Tibial nerve (tissue), 4 donors: ENCODE data around the gene SPINK1. TPM values are rescaled to one million over a fixed set of nuclear protein-coding genes. Genes with fewer than 3 reads are reported as not detected.

Experiments
- DNase-seq, 2 donors: peaks; one replicate each; pipeline ENCODE4 v3.0.0-alpha.2; 2019; ENCODE audit warnings: low spot score in 2 of 2
- H3K27ac ChIP-seq, 4 donors: fragments of 200-600 bp; sonication (generic) in 3 of 4; one replicate each; pipeline ENCODE4 v1.5.1; 2017 to 2019; ENCODE audit warnings: mild to moderate bottlenecking in 1 of 4
- H3K27me3 ChIP-seq, 2 donors: fragments of 200-600 bp; sonication (generic) in 1 of 2; one replicate each; pipeline versions ENCODE4 v1.5.1 to v1.6.0; 2017 to 2019
- H3K36me3 ChIP-seq, 3 donors: fragments of 200-600 bp; sonication (generic); one replicate each; pipeline ENCODE4 v1.5.1; 2018 to 2019
- H3K4me1 ChIP-seq, 4 donors: fragments of 200-600 bp; sonication (generic) in 3 of 4; one replicate each; pipeline ENCODE4 v1.5.1; 2017 to 2019
- H3K4me3 ChIP-seq, 4 donors: fragments of 200-600 bp; sonication (generic) in 3 of 4; one replicate each; pipeline ENCODE4 v1.5.1; 2017 to 2019; ENCODE audit warnings: mild to moderate bottlenecking in 1 of 4, moderate library complexity in 1 of 4
- H3K9me3 ChIP-seq, 4 donors: fragments of 200-600 bp; sonication (generic) in 3 of 4; one replicate each; pipeline ENCODE4 v1.5.1; 2017 to 2019
- CTCF ChIP-seq, 5 experiments: fragments of 200-600 bp in 3 of 5; fragments of 450-650 bp in 2 of 5; sonication (generic) in 3 of 5; IDR thresholded peaks; one replicate each; pipeline ENCODE4 v1.5.1; 2016 to 2019; ENCODE audit warnings: antibody characterized with exemption in 5 of 5, mild to moderate bottlenecking in 3 of 5, moderate library complexity in 2 of 5
- EP300 ChIP-seq, 2 donors: sonication (generic); formaldehyde crosslinking; IDR thresholded peaks; one replicate each; pipeline ENCODE4 v1.6.1; 2017; ENCODE audit warnings: antibody characterized with exemption in 2 of 2, mild to moderate bottlenecking in 1 of 2
- POLR2A ChIP-seq, 2 donors: fragments of 450-650 bp; IDR thresholded peaks; one replicate each; pipeline ENCODE4 v1.6.1; 2017; ENCODE audit warnings: antibody characterized with exemption in 2 of 2, mild to moderate bottlenecking in 2 of 2, moderate library complexity in 2 of 2
- WGBS, 2 donors: methylation state at CpG; one replicate each; pipeline ENCODE4 v1.1.5; 2018; 5-methylcytosine and 5-hydroxymethylcytosine counted together
- total RNA-seq, 4 donors: library from RNA; depleted of rRNA; stranded (reverse); fragments of >200 nt; gene quantifications; one replicate each; pipeline ENCODE4 v1.1.0, GENCODE V29; 2016

SPINK1 gene
- total RNA-seq, 4 donors from 2014 or later: 0.44 to 10.2 TPM; not detected in 2

- H3K27ac ChIP-seq: no peak overlapping the region
- H3K4me3 ChIP-seq: no peak overlapping the region
- 75 to 76% methylated on average over 6 of the region's 6 CpGs for WGBS, 2 donors
- no peaks in the 10 kb centered on the region for H3K9me3 ChIP-seq
- H3K4me1 ChIP-seq: no peaks in the 10 kb centered on the region
- H3K27me3 ChIP-seq: no peaks in the 10 kb centered on the region
- TF ChIP-seq CTCF (IDR thresholded peaks at IDR 0.05) (no peak), POLR2A (IDR thresholded peaks at IDR 0.05) (no peak), EP300 (IDR thresholded peaks at IDR 0.05) (no peak)
- DNase-seq: no peak
- no peaks in the 10 kb centered on the region for H3K36me3 ChIP-seq
Measured at GRCh38 chr5:147796556-147797308, 34.7 kb downstream of the SPINK1 start.

GRCh38 chr5:147791181-147791580 is 40.3 kb downstream of the SPINK1 start:
- no peaks in the 10 kb centered on the region for H3K4me1 ChIP-seq
- WGBS, 2 donors: 92 to 94% methylated on average over 6 of the region's 6 CpGs
- H3K27me3 ChIP-seq: no peaks in the 10 kb centered on the region
- H3K36me3 ChIP-seq: no peaks in the 10 kb centered on the region
- no peak overlapping the region for H3K27ac ChIP-seq
- DNase-seq: no peak
- no peak for TF ChIP-seq CTCF (IDR thresholded peaks at IDR 0.05)
- TF ChIP-seq EP300 (IDR thresholded peaks at IDR 0.05): no peak
- TF ChIP-seq POLR2A (IDR thresholded peaks at IDR 0.05): no peak
- H3K9me3 ChIP-seq: no peaks in the 10 kb centered on the region
- no peak overlapping the region for H3K4me3 ChIP-seq

GRCh38 chr5:147789820-147790219 is 41.7 kb downstream of the SPINK1 start:
- peak in 1 of 2 donors; percentile 13 for DNase-seq
- H3K9me3 ChIP-seq: no peaks in the 10 kb centered on the region
- no peaks in the 10 kb centered on the region for H3K4me1 ChIP-seq
- 60 to 68% methylated on average over 2 of the region's 2 CpGs for WGBS, 2 donors
- H3K36me3 ChIP-seq: no peaks in the 10 kb centered on the region
- no peak overlapping the region for H3K4me3 ChIP-seq
- H3K27me3 ChIP-seq: no peaks in the 10 kb centered on the region
- no peak for TF ChIP-seq POLR2A (IDR thresholded peaks at IDR 0.05)
- no peak for TF ChIP-seq CTCF (IDR thresholded peaks at IDR 0.05)
- no peak for TF ChIP-seq EP300 (IDR thresholded peaks at IDR 0.05)
- H3K27ac ChIP-seq: no peak overlapping the region

GRCh38 chr5:147788023-147788422 is 43.4 kb downstream of the SPINK1 start:
- Histone ChIP-seq H3K4me1 (peaks cover 0 to 1% (median 0%) of the 10 kb centered on the region in 4 donors), H3K4me3 (no peak overlapping the region), H3K27me3 (no peaks in the 10 kb centered on the region), H3K27ac (peak overlapping the region in 1 of 4 donors; percentile 25), H3K36me3 (no peaks in the 10 kb centered on the region), H3K9me3 (no peaks in the 10 kb centered on the region)
- DNase-seq: no peak
- no peak for TF ChIP-seq EP300 (IDR thresholded peaks at IDR 0.05)
- no peak for TF ChIP-seq CTCF (IDR thresholded peaks at IDR 0.05)
- TF ChIP-seq POLR2A (IDR thresholded peaks at IDR 0.05): no peak

GRCh38 chr5:147786142-147786541 is 45.3 kb downstream of the SPINK1 start:
- TF ChIP-seq CTCF (IDR thresholded peaks at IDR 0.05) (no peak), EP300 (IDR thresholded peaks at IDR 0.05) (no peak), POLR2A (IDR thresholded peaks at IDR 0.05) (no peak)
- Histone ChIP-seq H3K4me1 (peaks cover 0 to 17% (median 0%) of the 10 kb centered on the region in 4 donors), H3K27ac (no peak overlapping the region), H3K27me3 (no peaks in the 10 kb centered on the region), H3K9me3 (no peaks in the 10 kb centered on the region), H3K4me3 (no peak overlapping the region), H3K36me3 (no peaks in the 10 kb centered on the region)
- DNase-seq: no peak
- WGBS, 2 donors: 77 to 83% methylated on average over 2 of the region's 2 CpGs
